NCI-H2171 (cell line): ENCODE data around the gene ATOH8.
"Not testable (repeated sequence)": the region's sequence is repeated elsewhere in the genome, so short reads cannot be mapped to it uniquely, and the experiment has no call there.

Source experiments
- DNase-seq: peaks from one replicate; lab custom pipeline; 2025; lab: John Stamatoyannopoulos, UW

The ATOH8 gene

DNA sequence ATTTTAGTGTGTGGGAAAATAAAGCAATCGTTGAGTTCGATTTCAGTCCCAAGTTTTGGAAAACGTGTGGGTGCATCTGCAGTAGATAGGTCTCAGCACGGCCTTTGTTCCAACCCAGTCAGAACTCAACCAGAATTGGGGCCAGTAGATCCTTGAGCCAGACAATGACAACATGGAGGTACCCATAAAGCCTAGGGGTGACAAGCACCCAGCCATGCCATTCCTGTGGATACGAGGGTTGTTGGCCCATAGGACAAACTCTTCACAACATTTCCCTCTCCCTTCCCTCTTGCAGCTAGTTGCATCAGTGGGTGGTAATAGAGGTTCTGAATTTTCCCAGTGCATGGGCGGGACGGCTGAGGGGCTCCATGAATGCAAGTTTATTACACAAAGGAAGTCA, 74.9 kb downstream of the ATOH8 start:
- DNase-seq, result no peak

GRCh38 chr2:85829394-85829793, 75.6 kb downstream of the ATOH8 start:
- not testable (repeated sequence) for DNase-seq

GRCh38 chr2:85830645-85831044, 76.9 kb downstream of the ATOH8 start:
- no peak for DNase-seq

GRCh38 chr2:85831735-85832134, 77.9 kb downstream of the ATOH8 start:
- no peak for DNase-seq

DNA sequence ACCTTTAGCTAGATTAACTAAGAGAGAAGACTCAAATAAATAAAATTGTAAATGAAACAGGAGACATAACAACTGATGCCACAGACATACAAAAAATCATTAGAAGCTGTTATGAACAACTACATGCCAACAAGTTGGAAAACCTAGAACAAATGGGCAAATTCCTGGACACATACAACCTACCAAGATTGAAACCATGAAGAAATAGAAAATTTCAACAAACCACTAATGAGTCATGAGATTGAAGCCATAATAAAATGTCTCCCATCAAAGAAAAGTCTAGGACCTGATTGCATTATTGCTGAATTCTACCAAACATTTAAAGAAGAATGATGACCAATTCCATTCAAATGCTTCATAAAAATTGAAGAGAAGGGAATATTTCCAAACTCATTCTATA, 80.7 kb downstream of the ATOH8 start:
- no peak for DNase-seq
